Muscle layer of colon (tissue), 2 donors: ENCODE measurements around the gene MACF1.
"Not testable (repeated sequence)": the region's sequence is repeated elsewhere in the genome, so short reads cannot be mapped to it uniquely, and the experiment has no call there.

Experiments used
- H3K27ac ChIP-seq: one replicate; pipeline ENCODE4 v1.7.0; 2013; ENCODE audit warnings: low read depth, mild to moderate bottlenecking, low read length, moderate library complexity
- H3K27me3 ChIP-seq, 2 donors: one replicate each; pipeline ENCODE4 v1.7.0; 2013; ENCODE audit warnings: low read length in 2 of 2, mild to moderate bottlenecking in 2 of 2; ENCODE audit not compliant: insufficient read depth in 2 of 2, control insufficient read depth in 1 of 2
- H3K36me3 ChIP-seq: one replicate; pipeline ENCODE4 v1.7.0; 2013; ENCODE audit warnings: mild to moderate bottlenecking, low read length; ENCODE audit not compliant: insufficient read depth
- H3K4me1 ChIP-seq: one replicate; pipeline ENCODE4 v1.7.0; 2013; ENCODE audit warnings: mild to moderate bottlenecking, low read length; ENCODE audit not compliant: insufficient read depth
- H3K4me3 ChIP-seq, 2 donors: one replicate each; pipeline ENCODE4 v1.7.0; 2013; ENCODE audit warnings: low read length in 2 of 2, low read depth in 1 of 2, mild to moderate bottlenecking in 1 of 2, moderate library complexity in 1 of 2
- H3K9ac ChIP-seq: one replicate; pipeline ENCODE4 v1.7.0; 2013; ENCODE audit warnings: low read length
- H3K9me3 ChIP-seq: one replicate; pipeline ENCODE4 v1.7.0; 2013; ENCODE audit warnings: mild to moderate bottlenecking, low read length
- donor health status: abdominal sarcoma.
- donor health status: Adenocarcinoma of cecum.

MACF1 gene

GRCh38 chr1:39493043-39493810 is 288.7 kb downstream of the MACF1 start:
- not testable (repeated sequence) for H3K36me3 ChIP-seq, H3K27ac ChIP-seq, H3K4me3 ChIP-seq, H3K4me1 ChIP-seq, H3K9ac ChIP-seq, H3K9me3 ChIP-seq
- H3K27me3 ChIP-seq: peaks cover 9 to 26% of the 10 kb centered on the region in 2 donors

DNA sequence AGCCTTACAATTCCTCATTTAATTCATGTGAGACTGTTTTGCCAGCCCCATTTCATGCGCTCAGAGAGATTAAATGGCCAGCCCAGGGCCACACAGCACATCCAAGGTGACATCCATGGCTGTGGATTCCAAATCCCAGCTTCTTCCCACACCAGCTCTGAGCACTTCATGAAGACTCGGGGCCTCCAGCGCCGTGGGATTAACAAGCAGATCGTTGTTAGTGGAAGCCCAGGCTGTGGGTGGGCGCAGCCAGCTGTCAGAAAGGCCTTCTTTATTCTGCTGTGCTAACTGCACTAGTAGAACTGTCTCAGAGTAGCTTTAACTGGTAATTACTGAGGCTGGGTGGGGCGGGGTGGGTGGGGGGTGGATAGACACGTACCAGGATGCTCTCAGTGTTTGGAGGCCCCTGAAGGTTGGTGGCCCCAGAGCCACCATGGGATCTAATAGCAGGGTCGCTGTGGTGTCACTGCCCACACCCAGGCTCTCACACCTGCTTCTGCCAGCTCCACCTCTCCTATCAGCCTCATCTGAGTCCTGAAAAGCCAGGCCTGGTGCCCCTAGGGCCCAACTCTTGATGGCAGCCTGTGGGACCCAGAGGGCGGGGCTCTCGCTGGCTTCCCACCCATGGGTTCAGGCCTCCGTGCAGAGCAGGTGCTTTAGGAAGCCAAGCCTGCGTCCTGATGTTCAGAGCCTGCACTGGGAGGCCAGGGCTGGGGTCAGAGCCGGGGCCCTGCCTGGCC is 290.3 kb downstream of the MACF1 start:
- Histone ChIP-seq H3K27me3 (peaks cover 9 to 26% of the 10 kb centered on the region in 2 donors), H3K4me1 (no peaks in the 10 kb centered on the region), H3K36me3 (no peaks in the 10 kb centered on the region), H3K4me3 (no peak overlapping the region), H3K27ac (no peak overlapping the region), H3K9ac (no peak overlapping the region), H3K9me3 (no peaks in the 10 kb centered on the region)

GRCh38 chr1:39496520-39496919 is 292.0 kb downstream of the MACF1 start:
- not testable (repeated sequence) for H3K4me1 ChIP-seq, H3K4me3 ChIP-seq, H3K27ac ChIP-seq, H3K9ac ChIP-seq, H3K9me3 ChIP-seq, H3K36me3 ChIP-seq
- H3K27me3 ChIP-seq: peaks cover 9 to 13% of the 10 kb centered on the region in 2 donors

DNA sequence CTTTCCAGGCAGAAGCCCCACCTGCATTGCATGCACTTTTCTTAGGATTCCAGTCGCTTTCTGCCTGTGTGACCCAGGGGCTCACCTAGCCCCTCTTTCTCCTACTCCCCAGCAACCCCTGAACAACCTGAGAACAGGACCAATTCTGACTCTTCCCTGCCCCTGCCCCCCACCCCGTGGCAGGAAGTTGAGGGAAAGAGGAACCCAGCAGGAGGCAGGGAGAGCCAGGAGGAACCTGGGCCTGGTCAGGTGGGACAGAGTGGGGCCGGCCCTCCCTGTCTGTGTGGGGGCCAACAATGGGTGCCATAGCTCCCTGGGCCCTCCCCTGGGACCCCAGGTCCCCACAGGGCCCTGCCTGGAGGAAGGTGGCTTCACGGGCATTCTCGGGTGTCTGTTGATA is 293.1 kb downstream of the MACF1 start:
- Histone ChIP-seq H3K27me3 (peaks cover 8% of the 10 kb centered on the region in 2 donors), H3K27ac (no peak overlapping the region), H3K36me3 (no peaks in the 10 kb centered on the region), H3K4me3 (no peak overlapping the region), H3K9ac (no peak overlapping the region), H3K4me1 (no peaks in the 10 kb centered on the region), H3K9me3 (no peaks in the 10 kb centered on the region)

- not testable (repeated sequence) for H3K4me1 ChIP-seq, H3K27ac ChIP-seq, H3K27me3 ChIP-seq, H3K9me3 ChIP-seq, H3K36me3 ChIP-seq, H3K9ac ChIP-seq, H3K4me3 ChIP-seq
These were observed 293.7 kb downstream of the MACF1 start for GRCh38 chr1:39498096-39498710.

GRCh38 chr1:39498821-39499220 is 294.3 kb downstream of the MACF1 start:
- not testable (repeated sequence) for H3K27ac ChIP-seq, H3K36me3 ChIP-seq, H3K9ac ChIP-seq, H3K4me3 ChIP-seq, H3K4me1 ChIP-seq, H3K27me3 ChIP-seq, H3K9me3 ChIP-seq

GRCh38 chr1:39499668-39500067 is 295.2 kb downstream of the MACF1 start:
- H3K4me1 ChIP-seq: no peaks in the 10 kb centered on the region
- H3K4me3 ChIP-seq: no peak overlapping the region
- no peak overlapping the region for H3K27ac ChIP-seq
- H3K27me3 ChIP-seq: no peaks in the 10 kb centered on the region
- no peaks in the 10 kb centered on the region for H3K9me3 ChIP-seq
- H3K9ac ChIP-seq: no peak overlapping the region
- H3K36me3 ChIP-seq: no peaks in the 10 kb centered on the region

- Histone ChIP-seq H3K9me3 (no peaks in the 10 kb centered on the region), H3K4me1 (no peaks in the 10 kb centered on the region), H3K27ac (no peak overlapping the region), H3K27me3 (no peaks in the 10 kb centered on the region), H3K36me3 (no peaks in the 10 kb centered on the region), H3K9ac (no peak overlapping the region), H3K4me3 (no peak overlapping the region)
These were observed 296.4 kb downstream of the MACF1 start for GRCh38 chr1:39500862-39501389.

GRCh38 chr1:39501666-39502065 is 297.2 kb downstream of the MACF1 start:
- no peak overlapping the region for H3K4me3 ChIP-seq
- no peaks in the 10 kb centered on the region for H3K9me3 ChIP-seq
- no peaks in the 10 kb centered on the region for H3K27me3 ChIP-seq
- no peaks in the 10 kb centered on the region for H3K36me3 ChIP-seq
- H3K4me1 ChIP-seq: no peaks in the 10 kb centered on the region
- no peak overlapping the region for H3K9ac ChIP-seq
- no peak overlapping the region for H3K27ac ChIP-seq

- H3K27me3 ChIP-seq, H3K4me3 ChIP-seq, H3K4me1 ChIP-seq, H3K27ac ChIP-seq, H3K9ac ChIP-seq, H3K36me3 ChIP-seq, H3K9me3 ChIP-seq: not testable (repeated sequence)
These were observed 299.9 kb downstream of the MACF1 start for GRCh38 chr1:39504436-39504835.

- Histone ChIP-seq H3K4me1 (no peaks in the 10 kb centered on the region), H3K36me3 (no peaks in the 10 kb centered on the region), H3K27me3 (no peaks in the 10 kb centered on the region), H3K4me3 (no peak overlapping the region), H3K9ac (no peak overlapping the region), H3K9me3 (no peaks in the 10 kb centered on the region), H3K27ac (no peak overlapping the region)
These were observed 300.8 kb downstream of the MACF1 start for GRCh38 chr1:39505289-39505688.
